Ovary (tissue), 1 donor: Measurements from ENCODE around the gene BMPER.

Experiments
- EP300 ChIP-seq: sonication (generic); formaldehyde crosslinking; IDR thresholded peaks from one replicate; pipeline ENCODE4 v1.6.1; 2017; ENCODE audit warnings: antibody characterized with exemption
- POLR2A ChIP-seq: fragments of 450-650 bp; IDR thresholded peaks from one replicate; pipeline ENCODE4 v1.6.1; 2017; ENCODE audit warnings: antibody characterized with exemption, mild to moderate bottlenecking, moderate library complexity

- no peak for TF ChIP-seq EP300
- no peak for TF ChIP-seq POLR2A
These were observed 22.2 kb upstream of the BMPER start for GRCh38 chr7:33882950-33883670.
